PC-3 (cell line): Measurements from ENCODE around the gene ENOSF1.

Source experiments
- EZH2 ChIP-seq: fragments of 300-600 bp; sonication (generic); IDR thresholded peaks from one replicate; pipeline ENCODE4 v1.6.1; 2017; ENCODE audit warnings: antibody characterized with exemption, mild to moderate bottlenecking, low read length; ENCODE audit not compliant: unreplicated experiment
- EZH2phosphoT487 ChIP-seq: fragments of 300-600 bp; sonication (generic); IDR thresholded peaks from 2 replicates; pipeline ENCODE4 v1.6.1; 2018; ENCODE audit warnings: mild to moderate bottlenecking, antibody characterized with exemption, low read length, borderline replicate concordance
- TF ChIP-seq, protein P1 (sequence below): fragments of 300-600 bp; sonication (generic); conservative IDR thresholded peaks from 2 replicates; pipeline ENCODE4 v1.5.1; 2017; ENCODE audit warnings: antibody characterized with exemption, low read depth, mild to moderate bottlenecking, low read length

DNA sequence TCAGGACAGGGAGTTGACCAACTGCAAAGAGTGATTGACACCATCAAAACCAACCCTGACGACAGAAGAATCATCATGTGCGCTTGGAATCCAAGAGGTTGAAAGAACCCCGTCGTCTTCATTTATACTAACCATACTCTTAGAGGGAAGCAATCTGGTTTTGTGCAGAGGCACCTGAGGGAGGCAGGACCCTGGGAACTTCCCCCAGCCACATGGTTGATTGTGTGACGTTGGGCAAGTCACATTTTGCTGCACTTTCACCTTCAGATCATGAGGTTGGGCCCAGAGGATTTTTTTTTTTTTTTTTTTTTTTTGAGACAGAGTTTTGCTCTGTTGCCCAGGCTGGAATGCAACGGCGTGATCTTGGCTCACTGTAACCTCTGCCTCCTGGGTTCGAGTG is 43.4 kb downstream of the ENOSF1 start:
- TF ChIP-seq EZH2 = no peak
- TF ChIP-seq, protein P1, sequence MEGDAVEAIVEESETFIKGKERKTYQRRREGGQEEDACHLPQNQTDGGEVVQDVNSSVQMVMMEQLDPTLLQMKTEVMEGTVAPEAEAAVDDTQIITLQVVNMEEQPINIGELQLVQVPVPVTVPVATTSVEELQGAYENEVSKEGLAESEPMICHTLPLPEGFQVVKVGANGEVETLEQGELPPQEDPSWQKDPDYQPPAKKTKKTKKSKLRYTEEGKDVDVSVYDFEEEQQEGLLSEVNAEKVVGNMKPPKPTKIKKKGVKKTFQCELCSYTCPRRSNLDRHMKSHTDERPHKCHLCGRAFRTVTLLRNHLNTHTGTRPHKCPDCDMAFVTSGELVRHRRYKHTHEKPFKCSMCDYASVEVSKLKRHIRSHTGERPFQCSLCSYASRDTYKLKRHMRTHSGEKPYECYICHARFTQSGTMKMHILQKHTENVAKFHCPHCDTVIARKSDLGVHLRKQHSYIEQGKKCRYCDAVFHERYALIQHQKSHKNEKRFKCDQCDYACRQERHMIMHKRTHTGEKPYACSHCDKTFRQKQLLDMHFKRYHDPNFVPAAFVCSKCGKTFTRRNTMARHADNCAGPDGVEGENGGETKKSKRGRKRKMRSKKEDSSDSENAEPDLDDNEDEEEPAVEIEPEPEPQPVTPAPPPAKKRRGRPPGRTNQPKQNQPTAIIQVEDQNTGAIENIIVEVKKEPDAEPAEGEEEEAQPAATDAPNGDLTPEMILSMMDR = no peak
- no peak for TF ChIP-seq EZH2phosphoT487
